ENCODE measurements around the gene SOX4. TPM values are rescaled to one million over a fixed set of nuclear protein-coding genes. Genes with fewer than 3 reads are reported as not detected.

SOX4 gene
- total RNA-seq, 1 experiment from 2014 or later: 120 TPM

DNA sequence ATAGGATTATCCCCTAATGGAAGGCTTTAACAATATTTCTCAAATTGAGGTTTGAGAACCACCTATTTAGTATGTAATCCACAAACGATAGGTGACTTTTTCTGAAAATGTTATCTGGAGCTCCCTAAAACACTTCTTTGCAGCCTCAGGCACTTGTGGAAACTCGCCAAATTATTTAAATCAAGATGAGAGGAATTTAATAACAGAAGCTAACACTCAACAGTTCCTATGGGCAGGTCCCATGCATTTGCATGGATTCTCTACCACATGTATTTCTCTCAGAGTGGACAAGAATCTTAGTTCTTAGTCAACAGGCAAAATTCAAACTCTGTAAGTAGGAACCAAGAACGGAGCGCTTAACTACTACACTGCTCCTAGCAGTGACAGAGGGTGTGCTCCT, 20.7 kb downstream of the SOX4 start:
- no peaks in the 10 kb centered on the region for H3K9me3 Mint-ChIP-seq (ENCODE audit: low read depth, unreplicated experiment)
- no TSS peak for BruUV-seq (replicated peaks)
- TF ChIP-seq, protein P1, sequence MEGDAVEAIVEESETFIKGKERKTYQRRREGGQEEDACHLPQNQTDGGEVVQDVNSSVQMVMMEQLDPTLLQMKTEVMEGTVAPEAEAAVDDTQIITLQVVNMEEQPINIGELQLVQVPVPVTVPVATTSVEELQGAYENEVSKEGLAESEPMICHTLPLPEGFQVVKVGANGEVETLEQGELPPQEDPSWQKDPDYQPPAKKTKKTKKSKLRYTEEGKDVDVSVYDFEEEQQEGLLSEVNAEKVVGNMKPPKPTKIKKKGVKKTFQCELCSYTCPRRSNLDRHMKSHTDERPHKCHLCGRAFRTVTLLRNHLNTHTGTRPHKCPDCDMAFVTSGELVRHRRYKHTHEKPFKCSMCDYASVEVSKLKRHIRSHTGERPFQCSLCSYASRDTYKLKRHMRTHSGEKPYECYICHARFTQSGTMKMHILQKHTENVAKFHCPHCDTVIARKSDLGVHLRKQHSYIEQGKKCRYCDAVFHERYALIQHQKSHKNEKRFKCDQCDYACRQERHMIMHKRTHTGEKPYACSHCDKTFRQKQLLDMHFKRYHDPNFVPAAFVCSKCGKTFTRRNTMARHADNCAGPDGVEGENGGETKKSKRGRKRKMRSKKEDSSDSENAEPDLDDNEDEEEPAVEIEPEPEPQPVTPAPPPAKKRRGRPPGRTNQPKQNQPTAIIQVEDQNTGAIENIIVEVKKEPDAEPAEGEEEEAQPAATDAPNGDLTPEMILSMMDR (IDR thresholded peaks at IDR 0.05; ENCODE audit: unreplicated experiment): no peak
- peaks cover 15% of the 10 kb centered on the region for H3K4me1 Mint-ChIP-seq (ENCODE audit: low read depth, unreplicated experiment)
- no peak overlapping the region for H3K4me3 Mint-ChIP-seq (ENCODE audit: low read depth, unreplicated experiment)
- H3K27ac Mint-ChIP-seq (ENCODE audit: unreplicated experiment): no peak overlapping the region
- H3K27me3 Mint-ChIP-seq (ENCODE audit: unreplicated experiment): no peaks in the 10 kb centered on the region
- intact Hi-C loops (cut with micrococcal nuclease; ENCODE audit: unreplicated experiment): no loop called here
- H3K36me3 Mint-ChIP-seq (ENCODE audit: insufficient read depth, unreplicated experiment): no peaks in the 10 kb centered on the region
- DNase-seq: no peak
- CTCF ChIA-PET: interaction anchor here (0.9 kb wide), 1 partner anchor 233 kb away, joined by 3 read pairs; no protein-coding TSS in a partner anchor

DNA sequence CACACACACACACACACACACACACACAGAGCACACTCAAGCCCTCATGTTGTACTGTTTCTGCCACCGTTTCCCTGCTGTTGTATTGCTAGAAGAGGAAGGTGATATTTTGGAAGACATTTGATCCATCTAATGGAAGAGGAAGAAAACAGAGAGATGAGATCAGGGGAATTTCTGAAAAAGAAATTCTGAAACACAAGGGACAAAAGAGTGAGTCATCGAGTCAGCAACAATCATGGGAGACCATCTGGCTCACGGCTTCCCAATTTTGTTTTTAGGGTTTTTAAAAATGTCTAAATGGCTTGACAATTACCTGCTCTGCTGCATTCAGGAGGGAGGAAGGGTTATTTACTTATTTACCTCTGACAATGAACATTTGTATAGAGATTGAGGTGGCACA, 22.0 kb downstream of the SOX4 start:
- Mint-ChIP-seq H3K4me1 (ENCODE audit: low read depth, unreplicated experiment) (peaks cover 15% of the 10 kb centered on the region), H3K27ac (ENCODE audit: unreplicated experiment) (no peak overlapping the region), H3K27me3 (ENCODE audit: unreplicated experiment) (no peaks in the 10 kb centered on the region), H3K9me3 (ENCODE audit: low read depth, unreplicated experiment) (no peaks in the 10 kb centered on the region), H3K4me3 (ENCODE audit: low read depth, unreplicated experiment) (no peak overlapping the region), H3K36me3 (ENCODE audit: insufficient read depth, unreplicated experiment) (no peaks in the 10 kb centered on the region)
- DNase-seq: no peak
- CTCF ChIA-PET: interaction anchor here (0.6 kb wide), 1 partner anchor 503 kb away, joined by 5 read pairs; no protein-coding TSS in a partner anchor
- intact Hi-C loops (cut with micrococcal nuclease; ENCODE audit: unreplicated experiment): no loop called here
- no TSS peak for BruUV-seq (replicated peaks)
- TF ChIP-seq, protein P1 (IDR thresholded peaks at IDR 0.05; ENCODE audit: unreplicated experiment): no peak

DNA sequence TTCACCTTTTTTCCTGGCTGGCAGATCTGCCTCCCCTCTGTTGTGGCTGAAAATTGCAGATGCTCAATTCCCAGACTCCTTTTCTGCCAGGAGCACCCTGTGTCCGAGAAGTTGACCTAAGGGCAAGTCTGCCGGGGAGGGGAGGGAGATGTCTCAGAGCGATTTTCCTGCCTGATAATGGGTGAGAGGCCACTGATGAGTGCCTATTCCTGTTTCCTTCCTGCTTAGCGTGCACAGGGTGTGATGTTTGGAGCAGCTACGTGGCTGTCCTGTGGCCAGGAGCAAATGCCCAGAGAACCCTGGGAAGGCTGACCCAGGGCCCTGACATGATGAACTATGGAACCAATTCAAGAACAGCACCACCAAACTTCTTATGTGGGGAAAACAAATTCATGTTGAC, 22.5 kb downstream of the SOX4 start:
- Mint-ChIP-seq H3K4me3 (ENCODE audit: low read depth, unreplicated experiment) (no peak overlapping the region), H3K27ac (ENCODE audit: unreplicated experiment) (no peak overlapping the region), H3K27me3 (ENCODE audit: unreplicated experiment) (no peaks in the 10 kb centered on the region), H3K9me3 (ENCODE audit: low read depth, unreplicated experiment) (no peaks in the 10 kb centered on the region), H3K4me1 (ENCODE audit: low read depth, unreplicated experiment) (peaks cover 15% of the 10 kb centered on the region), H3K36me3 (ENCODE audit: insufficient read depth, unreplicated experiment) (no peaks in the 10 kb centered on the region)
- intact Hi-C loops (cut with micrococcal nuclease; ENCODE audit: unreplicated experiment): no loop called here
- CTCF ChIA-PET: no interaction called here
- BruUV-seq (replicated peaks): no TSS peak
- DNase-seq: no peak
- TF ChIP-seq, protein P1 (IDR thresholded peaks at IDR 0.05; ENCODE audit: unreplicated experiment): no peak

DNA sequence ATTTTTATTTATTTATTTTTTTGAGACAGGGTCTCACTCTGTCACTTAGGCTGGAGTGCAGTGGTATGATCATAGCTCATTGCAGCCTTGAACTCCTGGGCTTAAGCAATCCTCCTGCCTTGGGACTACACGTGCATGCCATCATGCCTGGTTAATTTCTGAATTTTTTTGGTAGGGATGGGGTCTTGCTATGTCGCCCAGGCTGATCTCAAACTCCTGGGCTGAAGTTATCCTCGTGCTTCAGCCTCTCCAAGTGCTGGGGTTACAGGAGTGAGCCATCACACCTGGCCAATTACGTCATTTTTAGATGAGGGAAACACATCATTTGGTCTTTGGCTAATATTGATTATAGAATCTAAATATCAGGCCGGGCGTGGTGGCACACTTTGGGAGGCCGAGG, 32.1 kb downstream of the SOX4 start:
- Mint-ChIP-seq H3K27ac (ENCODE audit: unreplicated experiment) (no peak overlapping the region), H3K27me3 (ENCODE audit: unreplicated experiment) (no peaks in the 10 kb centered on the region), H3K4me1 (ENCODE audit: low read depth, unreplicated experiment) (no peaks in the 10 kb centered on the region), H3K36me3 (ENCODE audit: insufficient read depth, unreplicated experiment) (no peaks in the 10 kb centered on the region), H3K9me3 (ENCODE audit: low read depth, unreplicated experiment) (no peaks in the 10 kb centered on the region), H3K4me3 (ENCODE audit: low read depth, unreplicated experiment) (no peak overlapping the region)
- no TSS peak for BruUV-seq (replicated peaks)
- no peak for DNase-seq
- intact Hi-C loops (cut with micrococcal nuclease; ENCODE audit: unreplicated experiment): no loop called here
- CTCF ChIA-PET: interaction anchor here (0.7 kb wide), 1 partner anchor 1807 kb away, joined by 3 read pairs; no protein-coding TSS in a partner anchor
- TF ChIP-seq, protein P1 (IDR thresholded peaks at IDR 0.05; ENCODE audit: unreplicated experiment): no peak
